ENCODE results near the gene CIDEA. TPM values are rescaled to one million over a fixed set of nuclear protein-coding genes. Genes with fewer than 3 reads are reported as not detected.

CIDEA gene
- total and polyA plus RNA-seq, 9 of the 15 experiments (the other 6 are each of a cell fraction or from before 2014, with no cell fraction given) = not detected

- TF ChIP-seq FOSL1 (tag; conservative IDR thresholded peaks at IDR 0.05) (no peak; the same call in 1 of the 2 replicates), POU5F1 (IDR thresholded peaks at IDR 0.05; ENCODE audit: borderline replicate concordance, low read depth, low read length, partially characterized antibody) (no peak), KDM4B (IDR thresholded peaks at IDR 0.05; ENCODE audit: borderline replicate concordance in 2 of 2, low read depth in 1 of 2) (no peak), SREBF1 (IDR thresholded peaks at IDR 0.05; ENCODE audit: borderline replicate concordance, low read depth, low read length) (no peak), RBM15 (IDR thresholded peaks at IDR 0.05; ENCODE audit: insufficient read depth, low read length) (no peak), HCFC1 (IDR thresholded peaks at IDR 0.05; ENCODE audit: low read depth, low read length) (no peak), ZNF253 (CRISPR knock-in tag; conservative IDR thresholded peaks at IDR 0.05) (no peak), POLR2G (IDR thresholded peaks at IDR 0.05; ENCODE audit: low read depth, low read length) (peak; percentile 87), THRAP3 (IDR thresholded peaks at IDR 0.05; ENCODE audit: borderline replicate concordance) (no peak), SNAPC5 (CRISPR knock-in tag; IDR thresholded peaks at IDR 0.05) (no peak), ZNF232 (CRISPR knock-in tag; IDR thresholded peaks at IDR 0.05) (no peak), MXI1 (IDR thresholded peaks at IDR 0.05; ENCODE audit: low read depth, low read length) (no peak), BHLHE40 (IDR thresholded peaks at IDR 0.05; ENCODE audit: low read length) (no peak), NONO (IDR thresholded peaks at IDR 0.05; ENCODE audit: low read depth in 2 of 2, low read length in 1 of 2) (no peak; a peak in 1 of 4 replicates), NCOA2 (IDR thresholded peaks at IDR 0.05; ENCODE audit: partially characterized antibody in 2 of 2) (no peak), CXXC5 (CRISPR knock-in tag; IDR thresholded peaks at IDR 0.05) (peak; percentile 81), HDGF (IDR thresholded peaks at IDR 0.05) (no peak), RFX1 (IDR thresholded peaks at IDR 0.05) (no peak)
Measured at GRCh38 chr18:12271376-12272235, 17.4 kb downstream of the CIDEA start (continued).

Measured in K562 (cell line).